ENCODE results near the gene PDX1. TPM values are rescaled to one million over a fixed set of nuclear protein-coding genes. Genes with fewer than 3 reads are reported as not detected.

The PDX1 gene
- total and polyA plus RNA-seq, 9 of the 15 experiments (the other 6 are each of a cell fraction or from before 2014, with no cell fraction given): not detected

- intact Hi-C loops (cut with micrococcal nuclease): no loop called here
- no peak for DNase-seq (ENCODE audit: extremely low read depth in 1 of 4, low spot score in 3 of 4)
- in situ Hi-C loops (cut with MboI): no loop called here
These were observed 7.0 kb downstream of the PDX1 start for GRCh38 chr13:27926644-27927434.

More at GRCh38 chr13:27926644-27927434, 7.0 kb downstream of the PDX1 start:
- FAIRE-seq (no peak), ATAC-seq (no peak)
- ChIA-PET CTCF (ENCODE audit: low intra/inter-chr PET ratio) (no interaction called here), POLR2A (no interaction called here)
- Histone ChIP-seq H4K20me1 (replicated peaks; ENCODE audit: control insufficient read depth, insufficient read depth, low read length) (no peaks in the 10 kb centered on the region), H3K27ac (ENCODE audit: extremely low read depth, low read depth, low read length) (no peak overlapping the region), H3K4me3 (no peak overlapping the region), H3K4me2 (ENCODE audit: insufficient read depth, low read length) (no peak overlapping the region), H3K4me1 (replicated peaks in 1 of 2; ENCODE audit: control insufficient read depth in 2 of 2, insufficient read depth in 2 of 2, low read length in 2 of 2) (no peaks in the 10 kb centered on the region; a peak in 1 of 5 replicates), H3K9me1 (ENCODE audit: control insufficient read depth, insufficient read depth, low read length) (no peaks in the 10 kb centered on the region), H3K27me3 (ENCODE audit: control insufficient read depth in 2 of 2, insufficient read depth in 2 of 2, low read length in 2 of 2) (peaks cover 2 to 46% of the 10 kb centered on the region in 2 experiments; a peak in 4 of 5 replicates), H2AFZ (ENCODE audit: low read depth, low read length) (no peak overlapping the region), H3K36me3 (ENCODE audit: control insufficient read depth, insufficient read depth, low read length) (no peaks in the 10 kb centered on the region), H3K79me2 (ENCODE audit: control insufficient read depth, insufficient read depth, low read length) (no peaks in the 10 kb centered on the region), H3K9ac (ENCODE audit: insufficient read depth in 1 of 2, low read depth in 2 of 2, low read length in 2 of 2) (no peak overlapping the region), H3K9me3 (replicated peaks; ENCODE audit: control insufficient read depth, insufficient read depth, low read depth, low read length) (no peaks in the 10 kb centered on the region)
- TF ChIP-seq TEAD1 (CRISPR knock-in tag; IDR thresholded peaks at IDR 0.05): no peak
- TF ChIP-seq NCOR1 (IDR thresholded peaks at IDR 0.05): no peak
- no peak for TF ChIP-seq ZNF140 (CRISPR knock-in tag; IDR thresholded peaks at IDR 0.05)
- no peak for TF ChIP-seq KHSRP (IDR thresholded peaks at IDR 0.05)
- TF ChIP-seq TCF3 (CRISPR knock-in tag; IDR thresholded peaks at IDR 0.05): no peak
- no peak for TF ChIP-seq NFYB (IDR thresholded peaks at IDR 0.05; ENCODE audit: extremely low read depth, insufficient read length)
- TF ChIP-seq, protein P1, sequence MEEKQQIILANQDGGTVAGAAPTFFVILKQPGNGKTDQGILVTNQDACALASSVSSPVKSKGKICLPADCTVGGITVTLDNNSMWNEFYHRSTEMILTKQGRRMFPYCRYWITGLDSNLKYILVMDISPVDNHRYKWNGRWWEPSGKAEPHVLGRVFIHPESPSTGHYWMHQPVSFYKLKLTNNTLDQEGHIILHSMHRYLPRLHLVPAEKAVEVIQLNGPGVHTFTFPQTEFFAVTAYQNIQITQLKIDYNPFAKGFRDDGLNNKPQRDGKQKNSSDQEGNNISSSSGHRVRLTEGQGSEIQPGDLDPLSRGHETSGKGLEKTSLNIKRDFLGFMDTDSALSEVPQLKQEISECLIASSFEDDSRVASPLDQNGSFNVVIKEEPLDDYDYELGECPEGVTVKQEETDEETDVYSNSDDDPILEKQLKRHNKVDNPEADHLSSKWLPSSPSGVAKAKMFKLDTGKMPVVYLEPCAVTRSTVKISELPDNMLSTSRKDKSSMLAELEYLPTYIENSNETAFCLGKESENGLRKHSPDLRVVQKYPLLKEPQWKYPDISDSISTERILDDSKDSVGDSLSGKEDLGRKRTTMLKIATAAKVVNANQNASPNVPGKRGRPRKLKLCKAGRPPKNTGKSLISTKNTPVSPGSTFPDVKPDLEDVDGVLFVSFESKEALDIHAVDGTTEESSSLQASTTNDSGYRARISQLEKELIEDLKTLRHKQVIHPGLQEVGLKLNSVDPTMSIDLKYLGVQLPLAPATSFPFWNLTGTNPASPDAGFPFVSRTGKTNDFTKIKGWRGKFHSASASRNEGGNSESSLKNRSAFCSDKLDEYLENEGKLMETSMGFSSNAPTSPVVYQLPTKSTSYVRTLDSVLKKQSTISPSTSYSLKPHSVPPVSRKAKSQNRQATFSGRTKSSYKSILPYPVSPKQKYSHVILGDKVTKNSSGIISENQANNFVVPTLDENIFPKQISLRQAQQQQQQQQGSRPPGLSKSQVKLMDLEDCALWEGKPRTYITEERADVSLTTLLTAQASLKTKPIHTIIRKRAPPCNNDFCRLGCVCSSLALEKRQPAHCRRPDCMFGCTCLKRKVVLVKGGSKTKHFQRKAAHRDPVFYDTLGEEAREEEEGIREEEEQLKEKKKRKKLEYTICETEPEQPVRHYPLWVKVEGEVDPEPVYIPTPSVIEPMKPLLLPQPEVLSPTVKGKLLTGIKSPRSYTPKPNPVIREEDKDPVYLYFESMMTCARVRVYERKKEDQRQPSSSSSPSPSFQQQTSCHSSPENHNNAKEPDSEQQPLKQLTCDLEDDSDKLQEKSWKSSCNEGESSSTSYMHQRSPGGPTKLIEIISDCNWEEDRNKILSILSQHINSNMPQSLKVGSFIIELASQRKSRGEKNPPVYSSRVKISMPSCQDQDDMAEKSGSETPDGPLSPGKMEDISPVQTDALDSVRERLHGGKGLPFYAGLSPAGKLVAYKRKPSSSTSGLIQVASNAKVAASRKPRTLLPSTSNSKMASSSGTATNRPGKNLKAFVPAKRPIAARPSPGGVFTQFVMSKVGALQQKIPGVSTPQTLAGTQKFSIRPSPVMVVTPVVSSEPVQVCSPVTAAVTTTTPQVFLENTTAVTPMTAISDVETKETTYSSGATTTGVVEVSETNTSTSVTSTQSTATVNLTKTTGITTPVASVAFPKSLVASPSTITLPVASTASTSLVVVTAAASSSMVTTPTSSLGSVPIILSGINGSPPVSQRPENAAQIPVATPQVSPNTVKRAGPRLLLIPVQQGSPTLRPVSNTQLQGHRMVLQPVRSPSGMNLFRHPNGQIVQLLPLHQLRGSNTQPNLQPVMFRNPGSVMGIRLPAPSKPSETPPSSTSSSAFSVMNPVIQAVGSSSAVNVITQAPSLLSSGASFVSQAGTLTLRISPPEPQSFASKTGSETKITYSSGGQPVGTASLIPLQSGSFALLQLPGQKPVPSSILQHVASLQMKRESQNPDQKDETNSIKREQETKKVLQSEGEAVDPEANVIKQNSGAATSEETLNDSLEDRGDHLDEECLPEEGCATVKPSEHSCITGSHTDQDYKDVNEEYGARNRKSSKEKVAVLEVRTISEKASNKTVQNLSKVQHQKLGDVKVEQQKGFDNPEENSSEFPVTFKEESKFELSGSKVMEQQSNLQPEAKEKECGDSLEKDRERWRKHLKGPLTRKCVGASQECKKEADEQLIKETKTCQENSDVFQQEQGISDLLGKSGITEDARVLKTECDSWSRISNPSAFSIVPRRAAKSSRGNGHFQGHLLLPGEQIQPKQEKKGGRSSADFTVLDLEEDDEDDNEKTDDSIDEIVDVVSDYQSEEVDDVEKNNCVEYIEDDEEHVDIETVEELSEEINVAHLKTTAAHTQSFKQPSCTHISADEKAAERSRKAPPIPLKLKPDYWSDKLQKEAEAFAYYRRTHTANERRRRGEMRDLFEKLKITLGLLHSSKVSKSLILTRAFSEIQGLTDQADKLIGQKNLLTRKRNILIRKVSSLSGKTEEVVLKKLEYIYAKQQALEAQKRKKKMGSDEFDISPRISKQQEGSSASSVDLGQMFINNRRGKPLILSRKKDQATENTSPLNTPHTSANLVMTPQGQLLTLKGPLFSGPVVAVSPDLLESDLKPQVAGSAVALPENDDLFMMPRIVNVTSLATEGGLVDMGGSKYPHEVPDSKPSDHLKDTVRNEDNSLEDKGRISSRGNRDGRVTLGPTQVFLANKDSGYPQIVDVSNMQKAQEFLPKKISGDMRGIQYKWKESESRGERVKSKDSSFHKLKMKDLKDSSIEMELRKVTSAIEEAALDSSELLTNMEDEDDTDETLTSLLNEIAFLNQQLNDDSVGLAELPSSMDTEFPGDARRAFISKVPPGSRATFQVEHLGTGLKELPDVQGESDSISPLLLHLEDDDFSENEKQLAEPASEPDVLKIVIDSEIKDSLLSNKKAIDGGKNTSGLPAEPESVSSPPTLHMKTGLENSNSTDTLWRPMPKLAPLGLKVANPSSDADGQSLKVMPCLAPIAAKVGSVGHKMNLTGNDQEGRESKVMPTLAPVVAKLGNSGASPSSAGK (IDR thresholded peaks at IDR 0.05): no peak
- no peak for TF ChIP-seq TRIM25 (IDR thresholded peaks at IDR 0.05; ENCODE audit: borderline replicate concordance)
- BruUV-seq (replicated peaks): no TSS peak
- WGBS (ENCODE audit: insufficient coverage, low coverage, missing lambda C conversion rate): 12% methylated on average over 24 of the region's 35 CpGs

All from K562 (cell line).